RPMI7951 (cell line): ENCODE measurements around the gene C2orf66. TPM values are rescaled to one million over a fixed set of nuclear protein-coding genes. Genes with fewer than 3 reads are reported as not detected.

ENCODE experiments used
- DNase-seq: peaks from one replicate; pipeline ENCODE4 v3.0.0-alpha.2; 2012; ENCODE audit warnings: low read depth
- total RNA-seq: library from RNA; depleted of rRNA; stranded (reverse); fragments of >200 nt; shearing (Covaris generic); gene quantifications from 2 replicates; pipeline ENCODE4 v1.2.3, GENCODE V29; 2014; rRNA removed

Gene C2orf66
- total RNA-seq, 1 experiment from 2014 or later: 0.12 TPM

GRCh38 chr2:196759378-196759706, 49.8 kb downstream of the C2orf66 start:
- no peak for DNase-seq

GRCh38 chr2:196758474-196759377, 50.4 kb downstream of the C2orf66 start:
- DNase-seq: peak; percentile 38

Other genes starting within 250 kb of the C2orf66 start
- gene HECW2, start 215.8 kb downstream of the C2orf66 start, total RNA-seq: 9.7 and 11.4 TPM in 2 replicates
- 11.7 and 13.6 TPM in 2 replicates for gene CCDC150, start 169.6 kb downstream of the C2orf66 start, total RNA-seq
- 52.2 and 52.9 TPM in 2 replicates for gene GTF3C3, start 9.7 kb downstream of the C2orf66 start, total RNA-seq
- 7.0 and 7.4 TPM in 2 replicates for gene PGAP1, start 117.4 kb upstream of the C2orf66 start, total RNA-seq